B cell (primary cell): ENCODE measurements around the gene ALOX5AP. TPM values are rescaled to one million over a fixed set of nuclear protein-coding genes. Genes with fewer than 3 reads are reported as not detected.

Experiments
- ATAC-seq: fragments of 200-7000 bp; cut with Tn5 transposase; one replicate; pipeline ENCODE4 v1.10.0; 2021; ENCODE audit warnings: low read depth, mild to moderate bottlenecking, moderate number of reproducible peaks, moderate library complexity
- CTCF ChIA-PET: fragments of 350-600 bp; sonication (Branson Sonifier 250); formaldehyde crosslinking; loops from one replicate; lab custom pipeline; 2021; ENCODE audit warnings: antibody characterized with exemption, inconsistent platforms; lab: Charles Lee
- POLR2A ChIA-PET: fragments of 350-600 bp; sonication (Branson Sonifier 250); formaldehyde crosslinking; loops from one replicate; lab custom pipeline; 2021; ENCODE audit warnings: antibody characterized with exemption; lab: Charles Lee
- DNase-seq: peaks from one replicate; pipeline ENCODE4 v3.0.0; 2013
- H2AFZ ChIP-seq: 2 replicates; pipeline ENCODE4 v1.6.1; 2012; ENCODE audit warnings: mild to moderate bottlenecking, low read depth, low read length; ENCODE audit not compliant: insufficient read depth, poor library complexity, severe bottlenecking
- H3K27ac ChIP-seq, 2 donors: 1 replicate in 1 of 2; 2 replicates in 1 of 2; pipeline ENCODE4 v1.5.1; 2012 to 2013; ENCODE audit warnings: low read length in 2 of 2, mild to moderate bottlenecking in 2 of 2, moderate library complexity in 1 of 2
- H3K27me3 ChIP-seq, 4 experiments: fragments of 200-600 bp in 1 of 4; sonication (generic) in 1 of 4; replicated peaks in 1 of 4; 1 replicate in 2 of 4; 2 replicates in 2 of 4; pipeline versions ENCODE4 v1.6.1 to v1.7.0; 2013 to 2016; ENCODE audit warnings: low read length in 3 of 4, mild to moderate bottlenecking in 2 of 4, mixed read lengths in 1 of 4, moderate library complexity in 1 of 4; ENCODE audit not compliant: insufficient read depth in 4 of 4, control insufficient read depth in 3 of 4; ENCODE audit errors: control extremely low read depth in 1 of 4
- H3K36me3 ChIP-seq, 2 experiments: replicated peaks in 1 of 2; 1 replicate in 1 of 2; 2 replicates in 1 of 2; pipeline versions ENCODE4 v1.6.1 to v1.7.1; 2013; ENCODE audit warnings: low read length in 1 of 2; ENCODE audit not compliant: insufficient read depth in 2 of 2, control insufficient read depth in 1 of 2; ENCODE audit errors: control extremely low read depth in 1 of 2, extremely low read depth in 1 of 2
- H3K4me1 ChIP-seq, 2 donors: fragments of 200-600 bp in 1 of 2; sonication (generic) in 1 of 2; 1 replicate in 1 of 2; 2 replicates in 1 of 2; pipeline versions ENCODE4 v1.5.1 to v1.6.1; 2013 to 2017; ENCODE audit warnings: low read length in 2 of 2; ENCODE audit not compliant: control insufficient read depth in 2 of 2, insufficient read depth in 2 of 2
- H3K4me2 ChIP-seq: replicated peaks from 2 replicates; pipeline ENCODE3; 2012; ENCODE audit warnings: mild to moderate bottlenecking, low read depth, low read length; ENCODE audit not compliant: poor library complexity, severe bottlenecking
- H3K4me3 ChIP-seq, 5 experiments: fragments of 200-600 bp in 1 of 5; sonication (generic) in 1 of 5; 1 replicate in 3 of 5; 2 replicates in 2 of 5; pipeline versions ENCODE4 v1.5.1 to v1.7.0; 2011 to 2016; ENCODE audit warnings: low read length in 4 of 5, mild to moderate bottlenecking in 4 of 5, low read depth in 2 of 5, control low read depth in 1 of 5, moderate library complexity in 1 of 5; ENCODE audit not compliant: insufficient read depth in 1 of 5; ENCODE audit errors: control extremely low read depth in 1 of 5, extremely low read depth in 1 of 5
- H3K79me2 ChIP-seq: fragments of 200-600 bp; sonication (generic); one replicate; pipeline ENCODE4 v1.6.0; 2016; ENCODE audit warnings: low read length; ENCODE audit not compliant: control insufficient read depth, insufficient read depth
- H3K9ac ChIP-seq: fragments of 200-600 bp; sonication (generic); 2 replicates; pipeline ENCODE4 v1.6.1; 2017; ENCODE audit warnings: mild to moderate bottlenecking, low read length, moderate library complexity
- H3K9me3 ChIP-seq, 3 donors: one replicate each; pipeline versions ENCODE4 v1.6.1 to v1.7.1; 2013; ENCODE audit warnings: low read length in 2 of 3; ENCODE audit not compliant: control insufficient read depth in 2 of 3, insufficient read depth in 1 of 3; ENCODE audit errors: control extremely low read depth in 1 of 3
- H4K20me1 ChIP-seq: 2 replicates; pipeline ENCODE4 v1.6.0; 2012; ENCODE audit warnings: mild to moderate bottlenecking, low read length; ENCODE audit not compliant: insufficient read depth, control insufficient read depth, poor library complexity, severe bottlenecking
- H3K27ac Mint-ChIP-seq: one replicate; pipeline ENCODE4 v1.8.0; 2021; ENCODE audit warnings: mixed read lengths
- H3K27me3 Mint-ChIP-seq: one replicate; pipeline ENCODE4 v1.8.0; 2021; ENCODE audit warnings: mixed read lengths
- H3K4me1 Mint-ChIP-seq: one replicate; pipeline ENCODE4 v1.8.0; 2021; ENCODE audit warnings: mixed read lengths
- H3K4me3 Mint-ChIP-seq: one replicate; pipeline ENCODE4 v1.8.0; 2021; ENCODE audit warnings: mixed read lengths
- H3K9me3 Mint-ChIP-seq: one replicate; pipeline ENCODE4 v1.8.0; 2022; ENCODE audit warnings: mixed read lengths; ENCODE audit not compliant: insufficient read depth
- CTCF ChIP-seq: fragments of 200-600 bp; IDR thresholded peaks from one replicate; pipeline ENCODE4 v1.8.0; 2022; ENCODE audit warnings: antibody characterized with exemption, mild to moderate bottlenecking
- EZH2 ChIP-seq: IDR thresholded peaks from 2 replicates; pipeline ENCODE4 v1.6.1; 2012; ENCODE audit warnings: borderline replicate concordance, low read depth, mild to moderate bottlenecking, moderate library complexity, low read length; ENCODE audit not compliant: insufficient read depth, poor library complexity, severe bottlenecking
- WGBS: methylation state at CpG from one replicate; pipeline ENCODE4 v1.1.5; 2013; ENCODE audit warnings: missing lambda C conversion rate; ENCODE audit not compliant: insufficient coverage; 5-methylcytosine and 5-hydroxymethylcytosine counted together
- intact Hi-C: fragments of 100-400 bp; cut with micrococcal nuclease; formaldehyde crosslinking; loops from one replicate; pipeline ENCODE4 v1.10.0; 2022
- polyA plus RNA-seq: library from polyadenylated mRNA; depleted of rRNA; stranded (reverse); fragments of >200 nt; gene quantifications from 2 replicates; pipeline ENCODE4 v1.2.3, GENCODE V29; 2012
- total RNA-seq, 2 donors: library from RNA; stranded (reverse); fragments of 120-200 nt in 1 of 2; gene quantifications; 1 replicate in 1 of 2; 2 replicates in 1 of 2; pipeline versions ENCODE4 v1.2.3 to v1.2.4, GENCODE V29; 2013 to 2022

ALOX5AP gene
- total and polyA plus RNA-seq, 2 donors (not counting 1 experiment from before 2014, with no cell fraction given): 81.4 to 87.5 TPM

- no peaks in the 10 kb centered on the region for H3K9me3 Mint-ChIP-seq
- intact Hi-C loops: no loop called here
- TF ChIP-seq CTCF: no peak
- no peak for TF ChIP-seq EZH2
- POLR2A ChIA-PET: interaction anchor here (0.8 kb wide), 1 partner anchor 67 kb away, joined by 4 read pairs; no protein-coding TSS in a partner anchor
- ATAC-seq: peak; percentile 39
- no peak overlapping the region for H3K4me2 ChIP-seq
- H3K4me3 ChIP-seq: no peak overlapping the region
- peaks cover 7 to 16% of the 10 kb centered on the region in 2 donors for H3K4me1 ChIP-seq
- CTCF ChIA-PET: no interaction called here
- H3K27me3 ChIP-seq: no peaks in the 10 kb centered on the region
- no peaks in the 10 kb centered on the region for H3K36me3 ChIP-seq
- no peaks in the 10 kb centered on the region for H3K9me3 ChIP-seq
- H2AFZ ChIP-seq: no peak overlapping the region
- no peaks in the 10 kb centered on the region for H3K27me3 Mint-ChIP-seq
- H3K9ac ChIP-seq: no peak overlapping the region
- H3K79me2 ChIP-seq: no peaks in the 10 kb centered on the region
- 41% methylated on average over 11 of the region's 13 CpGs for WGBS
- H4K20me1 ChIP-seq: no peaks in the 10 kb centered on the region
- no peak for DNase-seq
- H3K4me3 Mint-ChIP-seq: no peak overlapping the region
- no peak overlapping the region for H3K27ac ChIP-seq
- H3K4me1 Mint-ChIP-seq: peaks cover 19% of the 10 kb centered on the region
- no peak overlapping the region for H3K27ac Mint-ChIP-seq
Measured at GRCh38 chr13:30712536-30713532, 22.5 kb upstream of the ALOX5AP start.
